Spleen (tissue), 11 donors: Measurements from ENCODE around the gene STK10. TPM values are rescaled to one million over a fixed set of nuclear protein-coding genes. Genes with fewer than 3 reads are reported as not detected.
A peak's percentile ranks its signal among the peaks of the same experiment; 100 is the strongest.

Experiments
- DNase-seq: peaks from one replicate; pipeline ENCODE4 v3.0.0-alpha.2; 2020
- H3K27ac ChIP-seq, 8 donors: fragments of 200-600 bp; sonication (generic) in 7 of 8; 1 replicate in 4 of 8; 2 replicates in 4 of 8; pipeline versions ENCODE4 v1.5.0 to v1.8.0; 2016 to 2021; ENCODE audit warnings: inconsistent platforms in 4 of 8, mild to moderate bottlenecking in 4 of 8, moderate library complexity in 1 of 8
- H3K27me3 ChIP-seq, 7 donors: fragments of 200-600 bp; sonication (generic) in 6 of 7; replicated peaks in 1 of 7; 1 replicate in 4 of 7; 2 replicates in 3 of 7; pipeline versions ENCODE4 v1.5.0 to v1.8.0; 2016 to 2021; ENCODE audit warnings: inconsistent platforms in 3 of 7, mild to moderate bottlenecking in 1 of 7
- H3K36me3 ChIP-seq, 6 donors: fragments of 200-600 bp; sonication (generic) in 5 of 6; 1 replicate in 4 of 6; 2 replicates in 2 of 6; pipeline versions ENCODE4 v1.5.0 to v1.8.0; 2016 to 2021; ENCODE audit warnings: inconsistent platforms in 2 of 6
- H3K4me1 ChIP-seq, 6 donors: fragments of 200-600 bp; sonication (generic) in 5 of 6; 1 replicate in 3 of 6; 2 replicates in 3 of 6; pipeline versions ENCODE4 v1.5.0 to v1.8.0; 2016 to 2021; ENCODE audit warnings: inconsistent platforms in 3 of 6
- H3K4me3 ChIP-seq, 8 donors: fragments of 200-600 bp; sonication (generic) in 7 of 8; 1 replicate in 4 of 8; 2 replicates in 4 of 8; pipeline versions ENCODE4 v1.5.0 to v1.8.0; 2016 to 2021; ENCODE audit warnings: inconsistent platforms in 4 of 8, mild to moderate bottlenecking in 4 of 8, moderate library complexity in 2 of 8
- H3K9me3 ChIP-seq, 8 donors: fragments of 200-600 bp; sonication (generic) in 7 of 8; 1 replicate in 4 of 8; 2 replicates in 4 of 8; pipeline versions ENCODE4 v1.5.0 to v1.8.0; 2016 to 2021; ENCODE audit warnings: inconsistent platforms in 4 of 8
- CTCF ChIP-seq, 11 experiments: fragments of 200-600 bp in 7 of 11; fragments of 450-650 bp in 4 of 11; sonication (generic) in 4 of 11; IDR thresholded peaks in 8 of 11; conservative IDR thresholded peaks in 3 of 11; 1 replicate in 7 of 11; 2 replicates in 4 of 11; pipeline versions ENCODE4 v1.4.0 to v1.8.0; 2016 to 2021; ENCODE audit warnings: antibody characterized with exemption in 11 of 11, inconsistent platforms in 4 of 11, mild to moderate bottlenecking in 1 of 11
- POLR2A ChIP-seq, 3 donors: fragments of 450-650 bp; IDR thresholded peaks; one replicate each; pipeline ENCODE4 v1.5.1; 2017; ENCODE audit warnings: antibody characterized with exemption in 3 of 3, mild to moderate bottlenecking in 1 of 3
- POLR2AphosphoS5 ChIP-seq, 3 donors: sonication (generic); formaldehyde crosslinking; IDR thresholded peaks; one replicate each; pipeline ENCODE4 v1.5.1; 2017; ENCODE audit warnings: antibody characterized with exemption in 3 of 3
- WGBS, 5 donors: extraction: QIAGEN DNeasy Blood & Tissue Kit in 3 of 5; methylation state at CpG; one replicate each; pipeline versions ENCODE4 v1.1.5 to v1.1.7; 2013 to 2018; 5-methylcytosine and 5-hydroxymethylcytosine counted together
- intact Hi-C: fragments of 100-400 bp; cut with DNase I; formaldehyde crosslinking; loops from one replicate; pipeline ENCODE4 v1.15.0; 2023; ENCODE audit warnings: low total_unique reads
- polyA plus RNA-seq, 3 donors: library from polyadenylated mRNA; stranded (reverse); fragments of 200-250 nt; gene quantifications; one replicate each; pipeline ENCODE4 v1.2.1, GENCODE V29; 2013
- total RNA-seq, 7 donors: library from RNA; depleted of rRNA in 3 of 7; stranded (reverse); fragments of >200 nt in 3 of 7; fragmentation: NEBNext Ultra II Directional in 4 of 7; extraction: Animal tissue kit (Norgen Biotek cat#: 25700) in 4 of 7; gene quantifications; one replicate each; pipeline versions ENCODE4 v1.1.0 to v1.2.1, GENCODE V29; 2016 to 2021
- donor health status: healthy with polysubstance abuse.
- donor health status: DM: no; HTN: no; CAD: no; lungs with moderate emphysema.
- donor health status: DM: no; HTN: no; CAD: no.
- donor health status: Bipolar disorder and iron deficiency.
- donor health status: healthy.
- donor health status: DM: no; HTN: no; CAD: no.
- donor health status: DM: yes; HTN: yes; CAD: no.

The STK10 gene
- total and polyA plus RNA-seq, 10 donors: 34.0 to 290 (median 168) TPM

GRCh38 chr5:172118891-172119290, 69.1 kb downstream of the STK10 start:
- H3K27ac ChIP-seq: peak overlapping the region in 6 of 8 donors; percentile 5 to 93 (median 91)
- intact Hi-C loops: no loop called here
- 82 to 93% (median 90%) methylated on average over 11 of the region's 11 CpGs for WGBS, 5 donors

GRCh38 chr5:172117977-172118701, 69.9 kb downstream of the STK10 start:
- peaks cover 14 to 95% (median 63%) of the 10 kb centered on the region in 6 donors for H3K4me1 ChIP-seq
- no peak for DNase-seq
- H3K27ac ChIP-seq: peak overlapping the region in 6 of 8 donors; percentile 5 to 93 (median 91)
- no peak overlapping the region for H3K4me3 ChIP-seq
- H3K9me3 ChIP-seq: no peaks in the 10 kb centered on the region
- TF ChIP-seq POLR2AphosphoS5 (IDR thresholded peaks at IDR 0.05): peak in 1 of 3 donors; percentile 46
- TF ChIP-seq POLR2A (IDR thresholded peaks at IDR 0.05): no peak
- no peak for TF ChIP-seq CTCF (IDR thresholded peaks at IDR 0.05 in 8 of 11, conservative IDR thresholded peaks at IDR 0.05 in 3 of 11)
- 56 to 77% (median 69%) methylated on average over 9 of the region's 9 CpGs for WGBS, 5 donors
- H3K36me3 ChIP-seq: peaks cover 0 to 80% (median 19%) of the 10 kb centered on the region in 6 donors
- no peaks in the 10 kb centered on the region for H3K27me3 ChIP-seq
- intact Hi-C loops: no loop called here

More at GRCh38 chr5:172118891-172119290, 69.1 kb downstream of the STK10 start:
- no peak for DNase-seq
- H3K4me3 ChIP-seq: no peak overlapping the region
- H3K4me1 ChIP-seq: peaks cover 11 to 95% (median 59%) of the 10 kb centered on the region in 6 donors
- TF ChIP-seq CTCF (IDR thresholded peaks at IDR 0.05 in 8 of 11, conservative IDR thresholded peaks at IDR 0.05 in 3 of 11) (no peak), POLR2AphosphoS5 (IDR thresholded peaks at IDR 0.05) (peak in 1 of 3 donors; percentile 45)
- H3K36me3 ChIP-seq: peaks cover 0 to 88% (median 20%) of the 10 kb centered on the region in 6 donors
- no peaks in the 10 kb centered on the region for H3K9me3 ChIP-seq
- no peaks in the 10 kb centered on the region for H3K27me3 ChIP-seq

- intact Hi-C loops: no loop called here
- 31 to 60% (median 33%) methylated on average over 4 of the region's 4 CpGs for WGBS, 5 donors
- peaks cover 38 to 100% (median 85%) of the 10 kb centered on the region in 6 donors for H3K4me1 ChIP-seq
Measured at GRCh38 chr5:172115541-172115982, 72.5 kb downstream of the STK10 start.

More at GRCh38 chr5:172115541-172115982, 72.5 kb downstream of the STK10 start:
- peak; percentile 82 for DNase-seq
- TF ChIP-seq POLR2AphosphoS5 (IDR thresholded peaks at IDR 0.05) (no peak), CTCF (IDR thresholded peaks at IDR 0.05 in 8 of 11, conservative IDR thresholded peaks at IDR 0.05 in 3 of 11) (no peak), POLR2A (IDR thresholded peaks at IDR 0.05) (no peak)
- Histone ChIP-seq H3K27ac (peak overlapping the region; percentile 72 to 93 (median 90)), H3K9me3 (no peaks in the 10 kb centered on the region), H3K4me3 (peak overlapping the region in 4 of 8 donors; percentile 10 to 57 (median 16)), H3K36me3 (peaks cover 0 to 55% (median 19%) of the 10 kb centered on the region in 6 donors), H3K27me3 (no peaks in the 10 kb centered on the region)
